Measurements from ENCODE around the gene DNAH2. TPM values are rescaled to one million over a fixed set of nuclear protein-coding genes. Genes with fewer than 3 reads are reported as not detected.

The DNAH2 gene
- total and polyA plus RNA-seq, 2 of the 8 experiments (the other 6 are each of a cell fraction or from before 2014, with no cell fraction given): 0.13 to 0.18 TPM

GRCh38 chr17:7882068-7882467 is 164.5 kb downstream of the DNAH2 start:
- H3K23me2 ChIP-seq (ENCODE audit: low read depth, low read length): peaks cover 15% of the 10 kb centered on the region; the same call in 1 of the 2 replicates
- no peak overlapping the region for H3K18ac ChIP-seq (ENCODE audit: extremely low read depth, low read length)
- no peak overlapping the region for H2BK5ac ChIP-seq (ENCODE audit: low read depth, low read length)
- H3K79me1 ChIP-seq (ENCODE audit: low read depth, low read length): no peaks in the 10 kb centered on the region
- ChIA-PET POLR2A (ENCODE audit: partially characterized antibody) (no interaction called here), CTCF (ENCODE audit: partially characterized antibody) (interaction anchor here (1.3 kb wide), 2 partner anchors 20 to 23 kb away, joined by 3 to 5 read pairs; no protein-coding TSS in a partner anchor)
- H4K20me1 ChIP-seq (replicated peaks in 1 of 2; ENCODE audit: control insufficient read depth in 1 of 2, insufficient read depth in 2 of 2, low read length in 2 of 2): no peaks in the 10 kb centered on the region
- TF ChIP-seq MAFK (IDR thresholded peaks at IDR 0.05; ENCODE audit: low read depth, low read length): no peak
- no peak for TF ChIP-seq CTBP2 (IDR thresholded peaks at IDR 0.05; ENCODE audit: borderline replicate concordance, insufficient read depth, insufficient read length, low read length)
- no peak for TF ChIP-seq TAF1 (IDR thresholded peaks at IDR 0.05; ENCODE audit: low read depth, low read length)
- no peak for TF ChIP-seq JUND (IDR thresholded peaks at IDR 0.05; ENCODE audit: low read length)
- TF ChIP-seq CREB1 (IDR thresholded peaks at IDR 0.05): no peak
- TF ChIP-seq EGR1 (IDR thresholded peaks at IDR 0.05; ENCODE audit: borderline replicate concordance, low read depth, low read length): no peak
- no peak for TF ChIP-seq SAP30 (IDR thresholded peaks at IDR 0.05; ENCODE audit: insufficient read depth, insufficient replicate concordance, low read length)
- TF ChIP-seq SP2 (IDR thresholded peaks at IDR 0.05; ENCODE audit: low read length): no peak
- peak overlapping the region; percentile 16; the same call in 1 of the 2 replicates for H2AK5ac ChIP-seq (ENCODE audit: low read depth, low read length)
- no peak overlapping the region for H4K8ac ChIP-seq (ENCODE audit: extremely low read depth, insufficient read depth, low read length)
- H3K79me2 ChIP-seq (ENCODE audit: control insufficient read depth in 1 of 2, insufficient read depth in 2 of 2, low read length in 2 of 2): no peaks in the 10 kb centered on the region
- FAIRE-seq: no peak
- no peak overlapping the region for H2BK12ac ChIP-seq (ENCODE audit: low read depth, low read length)
- H3K4ac ChIP-seq (replicated peaks; ENCODE audit: insufficient read length, low read depth, low read length): no peak overlapping the region
- H3K4me1 ChIP-seq (replicated peaks in 1 of 4; ENCODE audit: control insufficient read depth in 3 of 4, insufficient read depth in 4 of 4, low read length in 3 of 4): peaks cover 0 to 8% (median 4%) of the 10 kb centered on the region in 4 experiments; a peak in 5 of 7 replicates
- no peak overlapping the region for H3K27ac ChIP-seq (ENCODE audit: low read depth, low read length)
- no peak overlapping the region for H2BK20ac ChIP-seq (ENCODE audit: low read length)
- DNase-seq (ENCODE audit: low read depth in 1 of 2, low spot score in 2 of 2): no peak
- no peak overlapping the region for H4K5ac ChIP-seq (ENCODE audit: insufficient read length, low read depth, low read length)
- no peak overlapping the region for H3K14ac ChIP-seq (ENCODE audit: insufficient read length)
- H2BK120ac ChIP-seq (replicated peaks; ENCODE audit: low read depth, low read length): no peak overlapping the region
- no peak overlapping the region for H3K4me2 ChIP-seq (ENCODE audit: insufficient read depth in 1 of 2, low read depth in 2 of 2, low read length in 2 of 2)
- peaks cover 0 to 10% (median 3%) of the 10 kb centered on the region in 4 experiments; a peak in 3 of 7 replicates for H3K27me3 ChIP-seq (replicated peaks in 1 of 4; ENCODE audit: control insufficient read depth in 3 of 4, extremely low read depth in 1 of 4, insufficient read depth in 3 of 4, low read length in 3 of 4)
- peaks cover 3 to 10% (median 5%) of the 10 kb centered on the region in 4 experiments; a peak in 5 of 8 replicates for H3K36me3 ChIP-seq (ENCODE audit: control insufficient read depth in 2 of 4, insufficient read depth in 4 of 4, low read length in 3 of 4)
- H2AFZ ChIP-seq (ENCODE audit: low read length): no peak overlapping the region
- no peak overlapping the region for H3K56ac ChIP-seq (replicated peaks; ENCODE audit: insufficient read length, low read depth, low read length)
- H3K9me3 ChIP-seq (ENCODE audit: insufficient read depth in 2 of 2, low read depth in 1 of 2, low read length in 1 of 2): no peaks in the 10 kb centered on the region
- 87% methylated on average over 7 of the region's 7 CpGs; no CpG with 5 or more reads in 1 of the 2 experiments for WGBS, 2 experiments (ENCODE audit: extremely low coverage in 1 of 2, insufficient coverage in 1 of 2, insufficient read length in 1 of 2, insufficient replicate concordance in 2 of 2, low coverage in 1 of 2, low lambda C conversion rate in 2 of 2, missing lambda C conversion rate in 1 of 2)
- H2BK15ac ChIP-seq (ENCODE audit: low read length): no peak overlapping the region
- H3K4me3 ChIP-seq (ENCODE audit: extremely low read depth in 1 of 4, insufficient read depth in 2 of 4, low read depth in 3 of 4, low read length in 4 of 4): no peak overlapping the region
- H4K91ac ChIP-seq (replicated peaks; ENCODE audit: insufficient read length, low read length): no peak overlapping the region
- H3K23ac ChIP-seq (ENCODE audit: insufficient read length): no peak overlapping the region
- no peak overlapping the region for H3K9ac ChIP-seq (replicated peaks in 1 of 4; ENCODE audit: extremely low read depth in 1 of 4, low read depth in 3 of 4, low read length in 3 of 4)
